Tibial nerve (tissue), 4 donors: ENCODE measurements around the gene MECP2. TPM values are rescaled to one million over a fixed set of nuclear protein-coding genes. Genes with fewer than 3 reads are reported as not detected.

Source experiments
- DNase-seq, 2 donors: peaks; one replicate each; pipeline ENCODE4 v3.0.0-alpha.2; 2019; ENCODE audit warnings: low spot score in 2 of 2
- H3K27ac ChIP-seq, 4 donors: fragments of 200-600 bp; sonication (generic) in 3 of 4; one replicate each; pipeline ENCODE4 v1.5.1; 2017 to 2019; ENCODE audit warnings: mild to moderate bottlenecking in 1 of 4
- H3K27me3 ChIP-seq, 2 donors: fragments of 200-600 bp; sonication (generic) in 1 of 2; one replicate each; pipeline versions ENCODE4 v1.5.1 to v1.6.0; 2017 to 2019
- H3K36me3 ChIP-seq, 3 donors: fragments of 200-600 bp; sonication (generic); one replicate each; pipeline ENCODE4 v1.5.1; 2018 to 2019
- H3K4me1 ChIP-seq, 4 donors: fragments of 200-600 bp; sonication (generic) in 3 of 4; one replicate each; pipeline ENCODE4 v1.5.1; 2017 to 2019
- H3K4me3 ChIP-seq, 4 donors: fragments of 200-600 bp; sonication (generic) in 3 of 4; one replicate each; pipeline ENCODE4 v1.5.1; 2017 to 2019; ENCODE audit warnings: mild to moderate bottlenecking in 1 of 4, moderate library complexity in 1 of 4
- H3K9me3 ChIP-seq, 4 donors: fragments of 200-600 bp; sonication (generic) in 3 of 4; one replicate each; pipeline ENCODE4 v1.5.1; 2017 to 2019
- EP300 ChIP-seq, 2 donors: sonication (generic); formaldehyde crosslinking; IDR thresholded peaks; one replicate each; pipeline ENCODE4 v1.6.1; 2017; ENCODE audit warnings: antibody characterized with exemption in 2 of 2, mild to moderate bottlenecking in 1 of 2
- POLR2A ChIP-seq, 2 donors: fragments of 450-650 bp; IDR thresholded peaks; one replicate each; pipeline ENCODE4 v1.6.1; 2017; ENCODE audit warnings: antibody characterized with exemption in 2 of 2, mild to moderate bottlenecking in 2 of 2, moderate library complexity in 2 of 2
- WGBS, 2 donors: methylation state at CpG; one replicate each; pipeline ENCODE4 v1.1.5; 2018; 5-methylcytosine and 5-hydroxymethylcytosine counted together
- total RNA-seq, 4 donors: library from RNA; depleted of rRNA; stranded (reverse); fragments of >200 nt; gene quantifications; one replicate each; pipeline ENCODE4 v1.1.0, GENCODE V29; 2016
- TF ChIP-seq, protein P1 (sequence below), 5 experiments: fragments of 200-600 bp in 3 of 5; fragments of 450-650 bp in 2 of 5; sonication (generic) in 3 of 5; IDR thresholded peaks; one replicate each; pipeline ENCODE4 v1.5.1; 2016 to 2019; ENCODE audit warnings: antibody characterized with exemption in 5 of 5, mild to moderate bottlenecking in 3 of 5, moderate library complexity in 2 of 5

MECP2 gene
- total RNA-seq, 4 donors from 2014 or later = 71.6 to 96.5 (median 83.1) TPM

DNA sequence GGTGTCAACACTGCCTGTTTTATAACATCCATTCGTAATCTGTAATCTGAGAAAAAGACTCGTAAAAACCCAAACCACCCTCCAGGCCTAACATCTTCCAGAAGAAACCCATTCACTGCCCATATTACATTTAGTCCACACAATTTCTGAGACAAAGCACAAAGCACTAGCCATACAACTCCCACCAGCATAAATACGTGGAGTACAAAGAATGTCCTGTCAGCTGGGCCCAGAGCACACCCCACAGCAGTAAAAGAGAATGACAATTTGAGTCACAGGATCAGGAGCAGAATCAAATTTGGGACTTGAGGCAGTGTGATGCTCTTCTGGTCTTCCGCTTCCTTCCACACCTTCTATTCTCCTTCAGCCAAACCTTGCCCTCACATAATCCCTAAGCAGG is 6.8 kb downstream of the MECP2 start:
- H3K4me1 ChIP-seq = peaks cover 0 to 49% (median 17%) of the 10 kb centered on the region in 4 donors

DNA sequence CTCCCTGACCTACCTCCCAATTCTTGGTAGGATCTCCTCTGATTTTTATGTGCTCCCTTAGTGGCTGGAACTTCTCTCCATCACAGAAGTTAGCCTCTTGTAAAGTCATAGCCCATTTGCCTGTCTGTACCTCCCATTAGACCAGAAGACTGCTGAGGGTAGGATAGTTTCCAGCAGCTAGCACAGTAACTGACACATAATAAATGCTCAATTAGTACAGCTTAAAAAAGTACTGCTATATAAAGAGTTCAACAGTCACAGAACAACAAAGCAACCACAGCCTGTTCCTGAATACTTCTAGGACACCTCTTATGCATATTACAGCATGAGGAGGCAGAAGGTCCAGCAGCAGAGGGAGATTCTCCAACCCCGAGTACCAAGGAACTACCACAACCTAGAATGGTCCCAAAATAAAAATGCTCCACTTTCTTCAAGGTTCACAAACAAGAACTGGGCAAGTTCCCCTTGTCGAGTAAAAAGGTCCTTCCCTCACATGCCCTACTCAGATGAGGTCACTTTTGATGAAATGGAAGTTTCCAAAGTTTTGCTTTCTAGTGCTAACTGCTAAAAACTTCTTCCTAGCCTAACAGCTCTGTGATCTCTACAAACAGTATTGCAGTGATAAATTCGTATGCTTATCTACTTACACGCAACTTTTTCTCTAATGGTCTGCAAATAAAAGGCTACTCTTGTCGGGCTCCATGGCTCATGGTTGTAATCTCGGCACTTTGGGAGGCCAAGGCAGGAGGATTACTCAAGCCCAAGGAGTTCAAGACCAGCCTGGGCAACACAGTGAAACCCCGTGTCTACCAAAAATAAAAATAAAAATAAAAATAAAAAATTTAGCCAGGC is 12.8 kb downstream of the MECP2 start:
- peak overlapping the region in 1 of 4 donors; percentile 9 for H3K27ac ChIP-seq

More for the DNA sequence above, 6.8 kb downstream of the MECP2 start:
- Histone ChIP-seq H3K27ac (peak overlapping the region in 2 of 4 donors; percentile 57 to 79), H3K36me3 (no peaks in the 10 kb centered on the region), H3K9me3 (no peaks in the 10 kb centered on the region), H3K4me3 (no peak overlapping the region), H3K27me3 (no peaks in the 10 kb centered on the region)
- no peak for DNase-seq
- WGBS, 2 donors = 28 to 55% methylated on average over 4 of the region's 4 CpGs
- TF ChIP-seq EP300 (IDR thresholded peaks at IDR 0.05) (peak in 1 of 2 donors; percentile 49), POLR2A (IDR thresholded peaks at IDR 0.05) (no peak)

DNA sequence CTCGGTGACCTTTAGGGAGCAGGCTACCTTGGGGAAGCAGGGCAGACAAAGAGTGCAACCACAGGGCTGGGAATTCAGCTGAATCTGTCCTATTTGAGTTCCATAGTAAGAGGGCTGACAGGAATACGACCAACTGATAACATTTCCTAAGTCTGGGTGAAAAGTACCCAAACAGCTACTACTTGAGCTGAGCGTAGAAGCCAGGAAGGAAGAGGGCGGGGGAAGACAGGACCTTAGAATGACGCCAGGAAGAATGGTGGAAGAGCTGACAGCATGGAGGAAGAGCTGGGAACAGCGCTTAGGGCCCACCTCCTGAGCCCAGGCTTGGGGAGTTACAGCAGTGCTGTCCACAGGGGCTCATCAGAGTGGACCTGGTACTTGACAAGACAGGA is 14.4 kb downstream of the MECP2 start:
- no peak for DNase-seq
- peaks cover 0 to 43% (median 7%) of the 10 kb centered on the region in 4 donors for H3K4me1 ChIP-seq
- TF ChIP-seq POLR2A (IDR thresholded peaks at IDR 0.05) = no peak
- TF ChIP-seq, protein P1, sequence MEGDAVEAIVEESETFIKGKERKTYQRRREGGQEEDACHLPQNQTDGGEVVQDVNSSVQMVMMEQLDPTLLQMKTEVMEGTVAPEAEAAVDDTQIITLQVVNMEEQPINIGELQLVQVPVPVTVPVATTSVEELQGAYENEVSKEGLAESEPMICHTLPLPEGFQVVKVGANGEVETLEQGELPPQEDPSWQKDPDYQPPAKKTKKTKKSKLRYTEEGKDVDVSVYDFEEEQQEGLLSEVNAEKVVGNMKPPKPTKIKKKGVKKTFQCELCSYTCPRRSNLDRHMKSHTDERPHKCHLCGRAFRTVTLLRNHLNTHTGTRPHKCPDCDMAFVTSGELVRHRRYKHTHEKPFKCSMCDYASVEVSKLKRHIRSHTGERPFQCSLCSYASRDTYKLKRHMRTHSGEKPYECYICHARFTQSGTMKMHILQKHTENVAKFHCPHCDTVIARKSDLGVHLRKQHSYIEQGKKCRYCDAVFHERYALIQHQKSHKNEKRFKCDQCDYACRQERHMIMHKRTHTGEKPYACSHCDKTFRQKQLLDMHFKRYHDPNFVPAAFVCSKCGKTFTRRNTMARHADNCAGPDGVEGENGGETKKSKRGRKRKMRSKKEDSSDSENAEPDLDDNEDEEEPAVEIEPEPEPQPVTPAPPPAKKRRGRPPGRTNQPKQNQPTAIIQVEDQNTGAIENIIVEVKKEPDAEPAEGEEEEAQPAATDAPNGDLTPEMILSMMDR (IDR thresholded peaks at IDR 0.05) = no peak
- TF ChIP-seq EP300 (IDR thresholded peaks at IDR 0.05) = no peak
- peak overlapping the region in 2 of 4 donors; percentile 9 to 44 for H3K27ac ChIP-seq
- 43 to 58% methylated on average over 4 to 6 of the region's 6 CpGs for WGBS, 2 donors
- H3K36me3 ChIP-seq = no peaks in the 10 kb centered on the region
- no peaks in the 10 kb centered on the region for H3K27me3 ChIP-seq
- H3K4me3 ChIP-seq = no peak overlapping the region
- H3K9me3 ChIP-seq = no peaks in the 10 kb centered on the region

More for the DNA sequence above, 12.8 kb downstream of the MECP2 start:
- TF ChIP-seq EP300 (IDR thresholded peaks at IDR 0.05) (no peak), POLR2A (IDR thresholded peaks at IDR 0.05) (no peak)
- TF ChIP-seq, protein P1 (IDR thresholded peaks at IDR 0.05) = no peak
- WGBS, 2 donors = 69% methylated on average over 7 of the region's 7 CpGs
- Histone ChIP-seq H3K4me3 (no peak overlapping the region), H3K4me1 (peaks cover 0 to 43% (median 9%) of the 10 kb centered on the region in 4 donors), H3K27me3 (no peaks in the 10 kb centered on the region), H3K36me3 (no peaks in the 10 kb centered on the region), H3K9me3 (no peaks in the 10 kb centered on the region)
- DNase-seq = no peak

GRCh38 chrX:154082396-154083125 is 15.0 kb downstream of the MECP2 start:
- TF ChIP-seq, protein P1 (IDR thresholded peaks at IDR 0.05) = no peak
- TF ChIP-seq POLR2A (IDR thresholded peaks at IDR 0.05) = no peak
- no peak for TF ChIP-seq EP300 (IDR thresholded peaks at IDR 0.05)
- Histone ChIP-seq H3K4me3 (no peak overlapping the region), H3K27me3 (no peaks in the 10 kb centered on the region), H3K4me1 (peaks cover 0 to 43% (median 7%) of the 10 kb centered on the region in 4 donors), H3K27ac (peak overlapping the region in 3 of 4 donors; percentile 44 to 54 (median 45)), H3K9me3 (no peaks in the 10 kb centered on the region), H3K36me3 (no peaks in the 10 kb centered on the region)
- 32 to 67% methylated on average over 11 of the region's 11 CpGs for WGBS, 2 donors
- DNase-seq = no peak

GRCh38 chrX:154077101-154077500 is 20.4 kb downstream of the MECP2 start:
- Histone ChIP-seq H3K27me3 (no peaks in the 10 kb centered on the region), H3K27ac (no peak overlapping the region), H3K4me1 (peaks cover 0 to 33% (median under 1%) of the 10 kb centered on the region in 4 donors), H3K9me3 (no peaks in the 10 kb centered on the region), H3K4me3 (no peak overlapping the region), H3K36me3 (no peaks in the 10 kb centered on the region)
- DNase-seq = no peak
- TF ChIP-seq POLR2A (IDR thresholded peaks at IDR 0.05) = no peak
- TF ChIP-seq, protein P1 (IDR thresholded peaks at IDR 0.05) = no peak
- TF ChIP-seq EP300 (IDR thresholded peaks at IDR 0.05) = no peak
- WGBS, 2 donors = 92 to 93% methylated on average over 4 of the region's 4 CpGs
